ENCODE results near the gene ARHGAP6. TPM values are rescaled to one million over a fixed set of nuclear protein-coding genes. Genes with fewer than 3 reads are reported as not detected.

The ARHGAP6 gene
- total and polyA plus RNA-seq, 3 experiments from 2014 or later, result not detected

- no peak overlapping the region for H3K27ac Mint-ChIP-seq
- CTCF ChIA-PET, result no interaction called here
- no peaks in the 10 kb centered on the region for H3K4me1 Mint-ChIP-seq
Observed at GRCh38 chrX:11557120-11557519, 108.6 kb downstream of the ARHGAP6 start.

DNA sequence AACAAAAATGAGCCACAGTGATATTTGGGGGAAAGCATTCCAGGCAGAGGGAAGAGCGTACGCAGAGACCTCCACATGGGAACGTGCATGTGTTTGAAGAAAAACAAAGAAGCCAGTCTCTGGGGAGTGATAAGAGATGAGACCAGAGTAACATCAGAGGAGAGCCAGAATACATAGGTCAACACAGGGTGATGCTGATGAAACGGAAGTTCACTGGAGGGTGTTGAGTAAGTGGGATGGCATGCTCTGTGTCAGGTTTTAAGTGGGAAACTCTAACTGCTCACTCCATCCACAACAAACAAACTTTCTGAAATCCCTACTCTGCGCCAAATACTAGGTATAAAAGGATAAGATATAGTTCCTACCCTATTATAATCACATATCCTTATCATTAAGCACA is 110.0 kb downstream of the ARHGAP6 start:
- Histone ChIP-seq H3K27me3 (ENCODE audit: insufficient read depth, low read length, poor library complexity, severe bottlenecking) (no peaks in the 10 kb centered on the region), H3K4me3 (ENCODE audit: low read length) (no peak overlapping the region), H3K4me1 (ENCODE audit: insufficient read depth, low read length) (no peaks in the 10 kb centered on the region), H3K27ac (ENCODE audit: low read depth, low read length) (no peak overlapping the region), H3K9me3 (ENCODE audit: low read length) (no peaks in the 10 kb centered on the region), H3K36me3 (ENCODE audit: insufficient read depth, low read length) (no peaks in the 10 kb centered on the region)
- POLR2A ChIA-PET, result no interaction called here
- CTCF ChIA-PET, result no interaction called here
- no peak overlapping the region for H3K27ac Mint-ChIP-seq
- H3K4me3 Mint-ChIP-seq, result no peak overlapping the region
- no peaks in the 10 kb centered on the region for H3K4me1 Mint-ChIP-seq
- H3K27me3 Mint-ChIP-seq, result peaks cover 3 to 18% of the 10 kb centered on the region in 2 donors
- peaks cover 0 to 2% (median 0%) of the 10 kb centered on the region in 5 donors for H3K9me3 Mint-ChIP-seq
- no peak for DNase-seq
- H3K36me3 Mint-ChIP-seq, result no peaks in the 10 kb centered on the region

More at GRCh38 chrX:11557120-11557519, 108.6 kb downstream of the ARHGAP6 start:
- POLR2A ChIA-PET, result no interaction called here
- no peaks in the 10 kb centered on the region for H3K36me3 Mint-ChIP-seq
- Histone ChIP-seq H3K9me3 (ENCODE audit: low read length) (no peaks in the 10 kb centered on the region), H3K36me3 (ENCODE audit: insufficient read depth, low read length) (no peaks in the 10 kb centered on the region), H3K27ac (ENCODE audit: low read depth, low read length) (no peak overlapping the region), H3K4me1 (ENCODE audit: insufficient read depth, low read length) (no peaks in the 10 kb centered on the region), H3K4me3 (ENCODE audit: low read length) (no peak overlapping the region), H3K27me3 (ENCODE audit: insufficient read depth, low read length, poor library complexity, severe bottlenecking) (no peaks in the 10 kb centered on the region)
- DNase-seq, result no peak
- peaks cover 2 to 18% of the 10 kb centered on the region in 2 donors for H3K27me3 Mint-ChIP-seq
- no peak overlapping the region for H3K4me3 Mint-ChIP-seq
- H3K9me3 Mint-ChIP-seq, result no peaks in the 10 kb centered on the region

DNA sequence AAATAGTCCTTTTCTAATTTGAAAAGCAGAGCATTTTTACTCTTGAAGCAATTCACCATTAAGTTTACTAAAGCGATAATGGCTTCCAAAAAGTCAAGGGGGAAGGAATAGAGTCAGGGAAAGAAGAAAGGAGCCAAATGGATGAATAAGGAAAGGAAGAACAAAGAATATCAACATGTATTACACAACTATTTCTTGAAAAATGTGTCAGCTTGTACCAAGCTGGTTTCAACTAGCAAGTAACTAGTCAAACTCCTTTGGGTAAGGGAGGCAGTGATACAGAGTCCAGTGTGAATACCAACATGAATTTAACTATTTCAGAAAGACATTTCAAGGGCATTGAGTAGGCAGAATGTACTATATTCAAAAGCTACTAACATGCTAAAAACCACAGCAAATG is 112.1 kb downstream of the ARHGAP6 start:
- H3K36me3 Mint-ChIP-seq, result no peaks in the 10 kb centered on the region
- H3K27ac Mint-ChIP-seq, result no peak overlapping the region
- Histone ChIP-seq H3K27ac (ENCODE audit: low read depth, low read length) (no peak overlapping the region), H3K27me3 (ENCODE audit: insufficient read depth, low read length, poor library complexity, severe bottlenecking) (no peaks in the 10 kb centered on the region), H3K9me3 (ENCODE audit: low read length) (no peaks in the 10 kb centered on the region), H3K4me1 (ENCODE audit: insufficient read depth, low read length) (no peaks in the 10 kb centered on the region), H3K4me3 (ENCODE audit: low read length) (no peak overlapping the region), H3K36me3 (ENCODE audit: insufficient read depth, low read length) (no peaks in the 10 kb centered on the region)
- no peak for DNase-seq
- ChIA-PET POLR2A (no interaction called here), CTCF (no interaction called here)
- no peaks in the 10 kb centered on the region for H3K4me1 Mint-ChIP-seq
- no peak overlapping the region for H3K4me3 Mint-ChIP-seq
- H3K9me3 Mint-ChIP-seq, result peaks cover 0 to 2% (median 0%) of the 10 kb centered on the region in 5 donors
- H3K27me3 Mint-ChIP-seq, result peaks cover 8 to 18% of the 10 kb centered on the region in 2 donors

GRCh38 chrX:11551151-11551550 is 114.6 kb downstream of the ARHGAP6 start:
- Histone ChIP-seq H3K27me3 (ENCODE audit: insufficient read depth, low read length, poor library complexity, severe bottlenecking) (no peaks in the 10 kb centered on the region), H3K9me3 (ENCODE audit: low read length) (no peaks in the 10 kb centered on the region), H3K4me1 (ENCODE audit: insufficient read depth, low read length) (no peaks in the 10 kb centered on the region), H3K27ac (ENCODE audit: low read depth, low read length) (no peak overlapping the region), H3K36me3 (ENCODE audit: insufficient read depth, low read length) (no peaks in the 10 kb centered on the region), H3K4me3 (ENCODE audit: low read length) (no peak overlapping the region)
- Mint-ChIP-seq H3K4me1 (no peaks in the 10 kb centered on the region), H3K27ac (no peak overlapping the region), H3K36me3 (no peaks in the 10 kb centered on the region), H3K27me3 (peaks cover 8 to 15% of the 10 kb centered on the region in 2 donors), H3K4me3 (no peak overlapping the region), H3K9me3 (peaks cover 0 to 2% (median 0%) of the 10 kb centered on the region in 5 donors)
- no peak for DNase-seq
- POLR2A ChIA-PET, result no interaction called here
- CTCF ChIA-PET, result no interaction called here

- Histone ChIP-seq H3K4me3 (ENCODE audit: low read length) (no peak overlapping the region), H3K36me3 (ENCODE audit: insufficient read depth, low read length) (no peaks in the 10 kb centered on the region), H3K4me1 (ENCODE audit: insufficient read depth, low read length) (no peaks in the 10 kb centered on the region), H3K9me3 (ENCODE audit: low read length) (no peaks in the 10 kb centered on the region), H3K27ac (ENCODE audit: low read depth, low read length) (no peak overlapping the region), H3K27me3 (ENCODE audit: insufficient read depth, low read length, poor library complexity, severe bottlenecking) (no peaks in the 10 kb centered on the region)
- ChIA-PET CTCF (no interaction called here), POLR2A (no interaction called here)
- H3K27ac Mint-ChIP-seq, result no peak overlapping the region
- peaks cover 0 to 2% (median 0%) of the 10 kb centered on the region in 5 donors for H3K9me3 Mint-ChIP-seq
- H3K36me3 Mint-ChIP-seq, result no peaks in the 10 kb centered on the region
- H3K4me3 Mint-ChIP-seq, result no peak overlapping the region
- no peak for DNase-seq
- no peaks in the 10 kb centered on the region for H3K4me1 Mint-ChIP-seq
- peaks cover 3 to 10% of the 10 kb centered on the region in 2 donors for H3K27me3 Mint-ChIP-seq
Observed at GRCh38 chrX:11546917-11547316, 118.8 kb downstream of the ARHGAP6 start.

GRCh38 chrX:11543249-11543648 is 122.5 kb downstream of the ARHGAP6 start:
- H3K27ac ChIP-seq (ENCODE audit: low read depth, low read length), result no peak overlapping the region
- no peaks in the 10 kb centered on the region for H3K36me3 ChIP-seq (ENCODE audit: insufficient read depth, low read length)
- Mint-ChIP-seq H3K27ac (no peak overlapping the region), H3K9me3 (no peaks in the 10 kb centered on the region), H3K4me1 (no peaks in the 10 kb centered on the region), H3K4me3 (no peak overlapping the region), H3K27me3 (peaks cover 3 to 10% of the 10 kb centered on the region in 2 donors), H3K36me3 (no peaks in the 10 kb centered on the region)
- H3K4me1 ChIP-seq (ENCODE audit: insufficient read depth, low read length), result no peaks in the 10 kb centered on the region
- DNase-seq, result no peak
- ChIA-PET POLR2A (no interaction called here), CTCF (interaction anchor here (1.4 kb wide), 1 partner anchor 215 kb away, joined by 3 read pairs; the partner anchor contains the start of gene MSL3)
- H3K4me3 ChIP-seq (ENCODE audit: low read length), result no peak overlapping the region
- H3K27me3 ChIP-seq (ENCODE audit: insufficient read depth, low read length, poor library complexity, severe bottlenecking), result no peaks in the 10 kb centered on the region
- H3K9me3 ChIP-seq (ENCODE audit: low read length), result no peaks in the 10 kb centered on the region

GRCh38 chrX:11541510-11541909 is 124.2 kb downstream of the ARHGAP6 start:
- ChIA-PET POLR2A (interaction anchor here (0.7 kb wide), 1 partner anchor 275 kb away, joined by 4 read pairs; no protein-coding TSS in a partner anchor), CTCF (no interaction called here)
- Mint-ChIP-seq H3K4me1 (no peaks in the 10 kb centered on the region), H3K27ac (no peak overlapping the region), H3K9me3 (no peaks in the 10 kb centered on the region), H3K27me3 (peaks cover 3 to 13% of the 10 kb centered on the region in 2 donors), H3K4me3 (no peak overlapping the region), H3K36me3 (no peaks in the 10 kb centered on the region)
- no peaks in the 10 kb centered on the region for H3K4me1 ChIP-seq (ENCODE audit: insufficient read depth, low read length)
- H3K27ac ChIP-seq (ENCODE audit: low read depth, low read length), result no peak overlapping the region
- no peak for DNase-seq
- no peaks in the 10 kb centered on the region for H3K27me3 ChIP-seq (ENCODE audit: insufficient read depth, low read length, poor library complexity, severe bottlenecking)
- no peaks in the 10 kb centered on the region for H3K9me3 ChIP-seq (ENCODE audit: low read length)
- H3K4me3 ChIP-seq (ENCODE audit: low read length), result no peak overlapping the region
- no peaks in the 10 kb centered on the region for H3K36me3 ChIP-seq (ENCODE audit: insufficient read depth, low read length)

DNA sequence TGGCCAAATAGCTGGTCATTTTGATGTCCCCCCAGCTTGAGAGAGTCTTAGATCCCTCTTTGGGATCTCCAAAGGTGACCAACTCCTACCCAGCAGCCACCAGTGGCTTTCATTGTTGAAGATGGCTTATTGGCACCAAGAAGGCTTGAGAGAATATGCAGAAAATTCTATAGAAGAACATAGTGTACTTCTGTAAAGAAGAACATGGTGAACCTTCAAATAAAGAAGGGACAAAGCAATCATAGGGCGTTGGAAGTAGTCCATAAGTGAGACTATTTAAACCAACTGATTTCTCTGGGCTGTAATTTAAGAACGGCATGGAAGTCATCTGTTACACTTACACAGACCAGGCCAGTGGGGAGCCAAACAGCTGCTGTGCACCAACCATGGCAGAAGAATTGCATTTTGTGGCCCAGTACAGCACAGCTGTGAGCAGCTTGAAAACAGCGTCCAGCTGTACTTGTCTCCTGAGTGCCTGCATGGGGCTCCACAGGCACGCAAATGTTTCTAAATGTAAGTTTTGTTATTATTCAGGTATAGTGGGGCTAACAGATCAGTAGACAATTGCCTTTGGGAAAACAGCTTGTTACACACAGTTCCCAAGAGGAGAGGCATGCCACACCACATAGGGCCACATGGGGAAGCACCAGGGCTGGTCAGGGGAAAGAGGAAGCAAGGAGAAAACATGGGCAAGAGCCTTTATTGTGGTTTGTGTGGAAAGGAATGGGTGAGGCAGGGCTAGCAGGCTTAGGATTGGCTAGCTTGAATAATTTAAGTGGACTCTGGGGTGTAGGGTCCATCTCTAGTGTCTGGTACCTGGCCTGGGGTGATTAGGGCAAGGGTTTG is 125.0 kb downstream of the ARHGAP6 start:
- no peaks in the 10 kb centered on the region for H3K4me1 ChIP-seq (ENCODE audit: insufficient read depth, low read length)
- ChIA-PET CTCF (no interaction called here), POLR2A (no interaction called here)
- peaks cover 3 to 15% of the 10 kb centered on the region in 2 donors for H3K27me3 Mint-ChIP-seq
- no peaks in the 10 kb centered on the region for H3K36me3 ChIP-seq (ENCODE audit: insufficient read depth, low read length)
- H3K4me3 Mint-ChIP-seq, result no peak overlapping the region
- H3K9me3 Mint-ChIP-seq, result no peaks in the 10 kb centered on the region
- no peaks in the 10 kb centered on the region for H3K9me3 ChIP-seq (ENCODE audit: low read length)
- H3K36me3 Mint-ChIP-seq, result no peaks in the 10 kb centered on the region
- H3K27ac Mint-ChIP-seq, result no peak overlapping the region
- H3K4me1 Mint-ChIP-seq, result no peaks in the 10 kb centered on the region
- DNase-seq, result no peak
- H3K27me3 ChIP-seq (ENCODE audit: insufficient read depth, low read length, poor library complexity, severe bottlenecking), result no peaks in the 10 kb centered on the region
- no peak overlapping the region for H3K4me3 ChIP-seq (ENCODE audit: low read length)
- H3K27ac ChIP-seq (ENCODE audit: low read depth, low read length), result no peak overlapping the region

Data from CD8-positive, alpha-beta memory T cell (primary cell).